Right atrium auricular region (tissue), 2 donors: ENCODE measurements around the gene CHPF2. TPM values are rescaled to one million over a fixed set of nuclear protein-coding genes. Genes with fewer than 3 reads are reported as not detected.
A peak's percentile ranks its signal among the peaks of the same experiment; 100 is the strongest.

ENCODE experiments used
- DNase-seq: peaks from one replicate; pipeline ENCODE4 v3.0.0-alpha.2; 2019; ENCODE audit warnings: low spot score
- H3K27ac ChIP-seq, 2 donors: fragments of 200-600 bp; sonication (generic); 1 replicate in 1 of 2; 2 replicates in 1 of 2; pipeline ENCODE4 v1.5.1; 2016 to 2019
- H3K27me3 ChIP-seq, 2 donors: fragments of 200-600 bp; sonication (generic); one replicate each; pipeline versions ENCODE4 v1.5.1 to v1.6.0; 2017 to 2019
- H3K36me3 ChIP-seq: fragments of 200-600 bp; sonication (generic); one replicate; pipeline ENCODE4 v1.5.1; 2016
- H3K4me1 ChIP-seq, 2 donors: fragments of 200-600 bp; sonication (generic); one replicate each; pipeline versions ENCODE4 v1.5.1 to v1.6.0; 2017 to 2019
- H3K4me3 ChIP-seq, 2 donors: fragments of 200-600 bp; sonication (generic); 1 replicate in 1 of 2; 2 replicates in 1 of 2; pipeline ENCODE4 v1.5.1; 2017 to 2019; ENCODE audit warnings: mild to moderate bottlenecking in 1 of 2, moderate library complexity in 1 of 2
- H3K9me3 ChIP-seq, 2 donors: fragments of 200-600 bp; sonication (generic); one replicate each; pipeline ENCODE4 v1.5.1; 2019
- CTCF ChIP-seq, 2 donors: fragments of 200-600 bp; sonication (generic); IDR thresholded peaks; one replicate each; pipeline ENCODE4 v1.5.1; 2019; ENCODE audit warnings: antibody characterized with exemption in 2 of 2
- total RNA-seq, 2 donors: library from RNA; depleted of rRNA; stranded (reverse); fragments of >200 nt; gene quantifications; one replicate each; pipeline ENCODE4 v1.1.0, GENCODE V29; 2016

The CHPF2 gene
- total RNA-seq, 2 donors from 2014 or later: 24.7 to 38.1 TPM

GRCh38 chr7:151271699-151272355, 39.5 kb downstream of the CHPF2 start:
- H3K36me3 ChIP-seq: no peaks in the 10 kb centered on the region
- TF ChIP-seq CTCF (IDR thresholded peaks at IDR 0.05): no peak
- no peaks in the 10 kb centered on the region for H3K9me3 ChIP-seq
- H3K4me3 ChIP-seq: no peak overlapping the region
- peak overlapping the region; percentile 4 to 59 for H3K27ac ChIP-seq
- H3K4me1 ChIP-seq: peaks cover 0 to 27% of the 10 kb centered on the region in 2 donors
- no peaks in the 10 kb centered on the region for H3K27me3 ChIP-seq
- no peak for DNase-seq

GRCh38 chr7:151272405-151272804, 40.1 kb downstream of the CHPF2 start:
- Histone ChIP-seq H3K4me1 (peaks cover 0 to 32% of the 10 kb centered on the region in 2 donors), H3K9me3 (no peaks in the 10 kb centered on the region), H3K4me3 (no peak overlapping the region), H3K36me3 (no peaks in the 10 kb centered on the region), H3K27me3 (no peaks in the 10 kb centered on the region), H3K27ac (peak overlapping the region; percentile 35 to 59)
- no peak for DNase-seq
- no peak for TF ChIP-seq CTCF (IDR thresholded peaks at IDR 0.05)

GRCh38 chr7:151272877-151273276, 40.6 kb downstream of the CHPF2 start:
- no peaks in the 10 kb centered on the region for H3K36me3 ChIP-seq
- H3K27ac ChIP-seq: peak overlapping the region in 1 of 2 donors; percentile 59
- TF ChIP-seq CTCF (IDR thresholded peaks at IDR 0.05): no peak
- no peaks in the 10 kb centered on the region for H3K27me3 ChIP-seq
- no peaks in the 10 kb centered on the region for H3K9me3 ChIP-seq
- no peak overlapping the region for H3K4me3 ChIP-seq
- peaks cover 0 to 36% of the 10 kb centered on the region in 2 donors for H3K4me1 ChIP-seq
- no peak for DNase-seq

GRCh38 chr7:151273651-151274390, 41.5 kb downstream of the CHPF2 start:
- DNase-seq: no peak
- H3K4me3 ChIP-seq: no peak overlapping the region
- no peaks in the 10 kb centered on the region for H3K9me3 ChIP-seq
- peaks cover 0 to 36% of the 10 kb centered on the region in 2 donors for H3K4me1 ChIP-seq
- H3K27me3 ChIP-seq: no peaks in the 10 kb centered on the region
- H3K36me3 ChIP-seq: no peaks in the 10 kb centered on the region
- TF ChIP-seq CTCF (IDR thresholded peaks at IDR 0.05): no peak
- no peak overlapping the region for H3K27ac ChIP-seq

- no peak overlapping the region for H3K4me3 ChIP-seq
- H3K27ac ChIP-seq: no peak overlapping the region
- no peaks in the 10 kb centered on the region for H3K27me3 ChIP-seq
- no peaks in the 10 kb centered on the region for H3K36me3 ChIP-seq
- TF ChIP-seq CTCF (IDR thresholded peaks at IDR 0.05): no peak
- no peak for DNase-seq
- no peaks in the 10 kb centered on the region for H3K9me3 ChIP-seq
- peaks cover 0 to 36% of the 10 kb centered on the region in 2 donors for H3K4me1 ChIP-seq
Measured at GRCh38 chr7:151274396-151274795, 42.1 kb downstream of the CHPF2 start.
